Astrocyte (in vitro differentiated cells and primary cell): ENCODE data around the gene CDH8. TPM values are rescaled to one million over a fixed set of nuclear protein-coding genes. Genes with fewer than 3 reads are reported as not detected.

ENCODE experiments used
- DNase-seq: peaks from one replicate; pipeline ENCODE4 v3.0.0-alpha.2; 2010; ENCODE audit warnings: low read depth
- FAIRE-seq: peaks from 2 replicates; lab custom pipeline; 2011; peaks lifted over from hg19 to GRCh38; lab: Jason Lieb, UNC
- H2AFZ ChIP-seq: 2 replicates; pipeline ENCODE4 v1.6.0; 2012; ENCODE audit warnings: low read depth, low read length, inconsistent platforms
- H3K27ac ChIP-seq: 2 replicates; pipeline ENCODE4 v1.5.1; 2011; ENCODE audit warnings: low read depth, low read length, inconsistent platforms
- H3K27me3 ChIP-seq: 2 replicates; pipeline ENCODE4 v1.6.0; 2011; ENCODE audit warnings: low read length, inconsistent platforms; ENCODE audit not compliant: insufficient read depth
- H3K36me3 ChIP-seq: 2 replicates; pipeline ENCODE4 v1.5.1; 2011; ENCODE audit warnings: low read length, inconsistent platforms; ENCODE audit not compliant: insufficient read depth
- H3K4me1 ChIP-seq: 2 replicates; pipeline ENCODE4 v1.5.1; 2011; ENCODE audit warnings: low read length, inconsistent platforms; ENCODE audit not compliant: insufficient read depth
- H3K4me2 ChIP-seq: 2 replicates; pipeline ENCODE4 v1.6.0; 2012; ENCODE audit warnings: low read length, inconsistent platforms
- H3K4me3 ChIP-seq: 2 replicates; pipeline ENCODE4 v1.5.1; 2011; ENCODE audit warnings: low read depth, mild to moderate bottlenecking, low read length, inconsistent platforms; ENCODE audit not compliant: insufficient read depth
- H3K79me2 ChIP-seq: 2 replicates; pipeline ENCODE4 v1.6.0; 2012; ENCODE audit warnings: mild to moderate bottlenecking, low read length, inconsistent platforms; ENCODE audit not compliant: insufficient read depth
- H3K9ac ChIP-seq: 2 replicates; pipeline ENCODE4 v1.6.0; 2012; ENCODE audit warnings: mild to moderate bottlenecking, low read length, inconsistent platforms
- H3K9me3 ChIP-seq: 2 replicates; pipeline ENCODE4 v1.5.1; 2012; ENCODE audit warnings: low read depth, mild to moderate bottlenecking, low read length, inconsistent platforms; ENCODE audit not compliant: insufficient read depth
- H4K20me1 ChIP-seq: 2 replicates; pipeline ENCODE4 v1.6.0; 2012; ENCODE audit warnings: low read length, inconsistent platforms; ENCODE audit not compliant: insufficient read depth
- H3K27ac Mint-ChIP-seq: one replicate; pipeline ENCODE4 v1.8.0; 2021; ENCODE audit warnings: mild to moderate bottlenecking, mixed read lengths; ENCODE audit not compliant: unreplicated experiment
- H3K27me3 Mint-ChIP-seq: one replicate; pipeline ENCODE4 v1.8.0; 2021; ENCODE audit warnings: low read depth, mixed read lengths; ENCODE audit not compliant: unreplicated experiment
- H3K36me3 Mint-ChIP-seq: one replicate; pipeline ENCODE4 v1.8.0; 2021; ENCODE audit warnings: low read depth, mixed read lengths; ENCODE audit not compliant: unreplicated experiment
- H3K4me1 Mint-ChIP-seq: one replicate; pipeline ENCODE4 v1.8.0; 2021; ENCODE audit warnings: low read depth, mixed read lengths; ENCODE audit not compliant: unreplicated experiment
- H3K4me3 Mint-ChIP-seq: one replicate; pipeline ENCODE4 v1.8.0; 2021; ENCODE audit warnings: mild to moderate bottlenecking, moderate library complexity, mixed read lengths; ENCODE audit not compliant: unreplicated experiment
- H3K9me3 Mint-ChIP-seq: one replicate; pipeline ENCODE4 v1.8.0; 2021; ENCODE audit warnings: mild to moderate bottlenecking, mixed read lengths; ENCODE audit not compliant: unreplicated experiment
- EZH2 ChIP-seq: IDR thresholded peaks from 2 replicates; pipeline ENCODE4 v1.6.1; 2012; ENCODE audit warnings: mild to moderate bottlenecking, low read length, inconsistent platforms; ENCODE audit not compliant: insufficient read depth
- total RNA-seq: library from RNA; stranded (reverse); gene quantifications from 2 replicates; pipeline ENCODE4 v1.2.1, GENCODE V29; 2021
- TF ChIP-seq, protein P1 (sequence below): IDR thresholded peaks from 2 replicates; pipeline ENCODE4 v1.5.1; 2011; ENCODE audit warnings: low read depth, mild to moderate bottlenecking, inconsistent platforms, low read length, moderate library complexity; ENCODE audit not compliant: insufficient read depth

Gene CDH8
- total RNA-seq, 1 donor from 2014 or later, result 17.5 TPM

DNA sequence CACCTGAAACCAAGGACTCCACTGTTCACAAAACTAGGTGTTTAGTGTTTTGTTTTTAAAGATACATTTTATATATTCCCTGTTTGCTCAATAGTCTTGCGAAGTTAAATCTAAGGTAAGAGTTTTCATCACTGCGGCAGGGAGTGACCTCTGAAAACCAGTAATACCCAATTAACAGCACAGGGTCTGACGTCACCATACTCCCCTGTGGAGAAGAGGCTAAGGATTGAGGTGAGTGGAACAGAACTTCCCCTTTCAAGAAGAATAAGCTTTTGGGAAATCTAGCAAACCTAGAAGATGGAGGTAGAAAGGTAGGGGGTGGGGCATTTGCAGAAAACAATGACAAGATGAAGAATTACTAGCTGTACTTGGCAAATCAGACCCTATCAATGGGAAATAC lies 120.7 kb downstream of the CDH8 start:
- DNase-seq, result no peak
- no peak overlapping the region for H2AFZ ChIP-seq
- H3K4me3 Mint-ChIP-seq, result no peak overlapping the region
- no peak for FAIRE-seq
- no peaks in the 10 kb centered on the region for H3K4me1 Mint-ChIP-seq
- TF ChIP-seq, protein P1, sequence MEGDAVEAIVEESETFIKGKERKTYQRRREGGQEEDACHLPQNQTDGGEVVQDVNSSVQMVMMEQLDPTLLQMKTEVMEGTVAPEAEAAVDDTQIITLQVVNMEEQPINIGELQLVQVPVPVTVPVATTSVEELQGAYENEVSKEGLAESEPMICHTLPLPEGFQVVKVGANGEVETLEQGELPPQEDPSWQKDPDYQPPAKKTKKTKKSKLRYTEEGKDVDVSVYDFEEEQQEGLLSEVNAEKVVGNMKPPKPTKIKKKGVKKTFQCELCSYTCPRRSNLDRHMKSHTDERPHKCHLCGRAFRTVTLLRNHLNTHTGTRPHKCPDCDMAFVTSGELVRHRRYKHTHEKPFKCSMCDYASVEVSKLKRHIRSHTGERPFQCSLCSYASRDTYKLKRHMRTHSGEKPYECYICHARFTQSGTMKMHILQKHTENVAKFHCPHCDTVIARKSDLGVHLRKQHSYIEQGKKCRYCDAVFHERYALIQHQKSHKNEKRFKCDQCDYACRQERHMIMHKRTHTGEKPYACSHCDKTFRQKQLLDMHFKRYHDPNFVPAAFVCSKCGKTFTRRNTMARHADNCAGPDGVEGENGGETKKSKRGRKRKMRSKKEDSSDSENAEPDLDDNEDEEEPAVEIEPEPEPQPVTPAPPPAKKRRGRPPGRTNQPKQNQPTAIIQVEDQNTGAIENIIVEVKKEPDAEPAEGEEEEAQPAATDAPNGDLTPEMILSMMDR, result no peak
- TF ChIP-seq EZH2, result no peak
- no peaks in the 10 kb centered on the region for H3K27me3 ChIP-seq
- no peak overlapping the region for H3K27ac Mint-ChIP-seq
- no peaks in the 10 kb centered on the region for H3K4me1 ChIP-seq
- H3K4me3 ChIP-seq, result no peak overlapping the region
- no peak overlapping the region for H3K27ac ChIP-seq
- peaks cover 3% of the 10 kb centered on the region for H3K9me3 Mint-ChIP-seq
- no peaks in the 10 kb centered on the region for H3K79me2 ChIP-seq
- no peaks in the 10 kb centered on the region for H3K27me3 Mint-ChIP-seq
- no peaks in the 10 kb centered on the region for H3K36me3 ChIP-seq
- H4K20me1 ChIP-seq, result no peaks in the 10 kb centered on the region
- H3K9ac ChIP-seq, result no peak overlapping the region
- no peaks in the 10 kb centered on the region for H3K36me3 Mint-ChIP-seq
- H3K4me2 ChIP-seq, result no peak overlapping the region
- no peaks in the 10 kb centered on the region for H3K9me3 ChIP-seq

DNA sequence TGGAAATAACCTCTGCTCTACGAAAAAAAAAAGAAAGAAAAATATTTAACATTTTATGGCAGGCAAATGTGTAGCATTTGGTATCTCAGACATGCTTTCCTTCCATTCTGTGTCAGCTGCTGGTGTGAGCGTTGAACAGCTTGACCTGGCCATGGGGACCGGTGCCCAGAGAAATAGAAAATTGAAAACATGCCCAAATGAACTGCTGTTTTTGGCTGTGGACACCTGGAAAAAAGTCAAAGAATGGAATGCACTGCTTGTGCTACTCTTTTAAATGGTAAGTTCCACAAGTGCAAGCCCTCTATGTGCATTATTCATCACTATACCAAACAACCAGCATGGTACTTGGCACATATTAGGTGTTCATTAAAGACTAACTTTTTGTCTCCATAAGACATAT lies 127.2 kb downstream of the CDH8 start:
- Histone ChIP-seq H3K79me2 (no peaks in the 10 kb centered on the region), H3K27ac (no peak overlapping the region), H3K4me3 (no peak overlapping the region), H3K27me3 (no peaks in the 10 kb centered on the region), H4K20me1 (no peaks in the 10 kb centered on the region), H3K4me1 (peaks cover 2% of the 10 kb centered on the region), H3K9ac (no peak overlapping the region), H3K36me3 (no peaks in the 10 kb centered on the region), H3K9me3 (peaks cover 4% of the 10 kb centered on the region), H2AFZ (no peak overlapping the region), H3K4me2 (no peak overlapping the region)
- Mint-ChIP-seq H3K9me3 (peaks cover 2% of the 10 kb centered on the region), H3K27me3 (no peaks in the 10 kb centered on the region), H3K4me1 (no peaks in the 10 kb centered on the region), H3K4me3 (no peak overlapping the region), H3K36me3 (no peaks in the 10 kb centered on the region), H3K27ac (no peak overlapping the region)
- DNase-seq, result peak; percentile 47
- TF ChIP-seq, protein P1, result no peak
- no peak for TF ChIP-seq EZH2
- FAIRE-seq, result no peak

DNA sequence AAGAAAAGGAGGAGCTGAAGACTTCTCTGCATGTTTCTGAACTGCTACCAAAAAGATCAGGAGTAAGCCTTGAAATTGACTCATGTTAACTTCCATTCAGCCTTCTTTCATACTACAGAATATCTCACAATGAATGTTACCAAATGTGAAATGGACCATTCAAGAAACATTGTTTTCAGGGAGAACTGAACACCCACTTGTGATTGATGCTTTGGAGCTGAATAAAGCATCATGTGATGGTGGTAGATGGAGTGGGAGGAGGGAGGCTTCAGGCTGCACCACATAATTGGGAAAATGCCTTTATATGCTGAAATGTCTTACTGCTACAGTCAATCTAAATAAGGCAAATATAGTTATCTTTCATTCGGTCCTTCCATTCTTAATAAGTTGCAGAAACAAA lies 127.8 kb downstream of the CDH8 start:
- no peak for DNase-seq
- peaks cover 2% of the 10 kb centered on the region for H3K9me3 Mint-ChIP-seq
- Histone ChIP-seq H3K4me1 (peaks cover 2% of the 10 kb centered on the region), H3K36me3 (no peaks in the 10 kb centered on the region), H3K27ac (no peak overlapping the region), H3K9ac (no peak overlapping the region), H3K79me2 (no peaks in the 10 kb centered on the region), H2AFZ (no peak overlapping the region), H3K4me3 (no peak overlapping the region), H3K27me3 (no peaks in the 10 kb centered on the region), H3K9me3 (peaks cover 4% of the 10 kb centered on the region), H3K4me2 (no peak overlapping the region), H4K20me1 (no peaks in the 10 kb centered on the region)
- no peak for FAIRE-seq
- H3K4me3 Mint-ChIP-seq, result no peak overlapping the region
- H3K4me1 Mint-ChIP-seq, result no peaks in the 10 kb centered on the region
- H3K27ac Mint-ChIP-seq, result no peak overlapping the region
- TF ChIP-seq EZH2, result no peak
- TF ChIP-seq, protein P1, result no peak
- H3K36me3 Mint-ChIP-seq, result no peaks in the 10 kb centered on the region
- no peaks in the 10 kb centered on the region for H3K27me3 Mint-ChIP-seq
